A673 (cell line): ENCODE results near the gene CREB5.

Experiments used
- CTCF ChIP-seq: fragments of 300-800, 200-600 bp; sonication (generic); conservative IDR thresholded peaks from 2 replicates; pipeline ENCODE4 v1.5.1; 2017; ENCODE audit warnings: low read depth, mild to moderate bottlenecking, antibody characterized with exemption, low read length, moderate library complexity, mixed read lengths
- EZH2 ChIP-seq: fragments of 200-600 bp; sonication (generic); IDR thresholded peaks from 2 replicates; pipeline ENCODE4 v1.6.1; 2017; ENCODE audit warnings: borderline replicate concordance, low read depth, mild to moderate bottlenecking, mixed read lengths, antibody characterized with exemption, low read length; ENCODE audit not compliant: poor library complexity, severe bottlenecking

GRCh38 chr7:28725911-28726310, 313.6 kb downstream of the CREB5 start:
- no peak for TF ChIP-seq CTCF
- TF ChIP-seq EZH2: no peak
